ENCODE results near the gene ADPRH. TPM values are rescaled to one million over a fixed set of nuclear protein-coding genes. Genes with fewer than 3 reads are reported as not detected.

Gene ADPRH
- polyA plus RNA-seq, 3 donors, result 10.6 to 37.8 (median 31.5) TPM

- no peak for TF ChIP-seq CTCF (IDR thresholded peaks at IDR 0.05)
- no peaks in the 10 kb centered on the region for H3K36me3 ChIP-seq (replicated peaks in 1 of 2; ENCODE audit: control insufficient read depth in 1 of 2, insufficient read depth in 2 of 2, low read length in 2 of 2)
- Mint-ChIP-seq H3K9me3 (no peaks in the 10 kb centered on the region), H3K36me3 (no peaks in the 10 kb centered on the region), H3K4me3 (no peak overlapping the region), H3K4me1 (peaks cover 4% of the 10 kb centered on the region), H3K27me3 (ENCODE audit: low read depth in 3 of 3) (peaks cover 2 to 10% (median 4%) of the 10 kb centered on the region in 3 donors), H3K27ac (no peak overlapping the region)
- DNase-seq, result no peak
- H2AFZ ChIP-seq (ENCODE audit: insufficient read depth, low read depth, low read length, poor library complexity, severe bottlenecking), result no peak overlapping the region
- WGBS (ENCODE audit: insufficient coverage), result 88% methylated on average over 1 of the region's 1 CpG
- no peaks in the 10 kb centered on the region for H3K9me3 ChIP-seq (replicated peaks in 1 of 2; ENCODE audit: control insufficient read depth in 1 of 2, insufficient read depth in 1 of 2, low read length in 2 of 2)
- intact Hi-C loops (cut with micrococcal nuclease), result no loop called here
- H3K79me2 ChIP-seq (ENCODE audit: insufficient read depth, low read length), result no peaks in the 10 kb centered on the region
- H3K27me3 ChIP-seq (ENCODE audit: control insufficient read depth in 2 of 2, insufficient read depth in 2 of 2, low read length in 2 of 2), result no peaks in the 10 kb centered on the region
- H3K4me2 ChIP-seq (replicated peaks; ENCODE audit: extremely low read depth, low read length, poor library complexity, severe bottlenecking), result no peak overlapping the region
- no peak overlapping the region for H3K27ac ChIP-seq (ENCODE audit: low read depth in 1 of 2, low read length in 2 of 2)
- H4K20me1 ChIP-seq (ENCODE audit: insufficient read depth, low read length), result no peaks in the 10 kb centered on the region
- H3K4me1 ChIP-seq (ENCODE audit: control insufficient read depth in 1 of 2, insufficient read depth in 2 of 2, low read length in 2 of 2), result no peaks in the 10 kb centered on the region
- H3K9ac ChIP-seq (ENCODE audit: insufficient read depth, low read length, poor library complexity, severe bottlenecking), result no peak overlapping the region
- no peak overlapping the region for H3K4me3 ChIP-seq (replicated peaks in 1 of 3; ENCODE audit: low read depth in 2 of 3, low read length in 3 of 3)
These were observed 25.6 kb downstream of the ADPRH start for GRCh38 chr3:119604878-119605277.

- no peak overlapping the region for H3K4me3 ChIP-seq (replicated peaks in 1 of 3; ENCODE audit: low read depth in 2 of 3, low read length in 3 of 3)
- H4K20me1 ChIP-seq (ENCODE audit: insufficient read depth, low read length), result no peaks in the 10 kb centered on the region
- H3K4me1 ChIP-seq (ENCODE audit: control insufficient read depth in 1 of 2, insufficient read depth in 2 of 2, low read length in 2 of 2), result no peaks in the 10 kb centered on the region
- no peak overlapping the region for H2AFZ ChIP-seq (ENCODE audit: insufficient read depth, low read depth, low read length, poor library complexity, severe bottlenecking)
- no peaks in the 10 kb centered on the region for H3K9me3 ChIP-seq (replicated peaks in 1 of 2; ENCODE audit: control insufficient read depth in 1 of 2, insufficient read depth in 1 of 2, low read length in 2 of 2)
- H3K4me3 Mint-ChIP-seq, result no peak overlapping the region
- H3K9ac ChIP-seq (ENCODE audit: insufficient read depth, low read length, poor library complexity, severe bottlenecking), result no peak overlapping the region
- TF ChIP-seq CTCF (IDR thresholded peaks at IDR 0.05), result no peak
- H3K4me2 ChIP-seq (replicated peaks; ENCODE audit: extremely low read depth, low read length, poor library complexity, severe bottlenecking), result no peak overlapping the region
- DNase-seq, result no peak
- no CpG with 5 or more reads among the region's 6 CpGs for WGBS (ENCODE audit: insufficient coverage)
- peaks cover 2 to 14% (median 4%) of the 10 kb centered on the region in 3 donors for H3K27me3 Mint-ChIP-seq (ENCODE audit: low read depth in 3 of 3)
- H3K4me1 Mint-ChIP-seq, result no peaks in the 10 kb centered on the region
- no peaks in the 10 kb centered on the region for H3K27me3 ChIP-seq (ENCODE audit: control insufficient read depth in 2 of 2, insufficient read depth in 2 of 2, low read length in 2 of 2)
- H3K9me3 Mint-ChIP-seq, result peaks cover 0 to 8% (median 0%) of the 10 kb centered on the region in 7 donors
- no peaks in the 10 kb centered on the region for H3K36me3 ChIP-seq (replicated peaks in 1 of 2; ENCODE audit: control insufficient read depth in 1 of 2, insufficient read depth in 2 of 2, low read length in 2 of 2)
- no peak overlapping the region for H3K27ac ChIP-seq (ENCODE audit: low read depth in 1 of 2, low read length in 2 of 2)
- no peaks in the 10 kb centered on the region for H3K36me3 Mint-ChIP-seq
- H3K27ac Mint-ChIP-seq, result no peak overlapping the region
- no peaks in the 10 kb centered on the region for H3K79me2 ChIP-seq (ENCODE audit: insufficient read depth, low read length)
- intact Hi-C loops (cut with micrococcal nuclease), result no loop called here
These were observed 29.2 kb downstream of the ADPRH start for GRCh38 chr3:119608405-119609000.

Data from CD14-positive monocyte (primary cell).